Gastroesophageal sphincter (tissue), 4 donors: ENCODE results near the gene CLCNKA. TPM values are rescaled to one million over a fixed set of nuclear protein-coding genes. Genes with fewer than 3 reads are reported as not detected.

Source experiments
- ATAC-seq: fragments of 150-250 bp; one replicate; pipeline ENCODE4 v1.9.1; 2016; ENCODE audit warnings: mild to moderate bottlenecking, moderate library complexity
- H3K27ac ChIP-seq, 4 donors: fragments of 200-600 bp; sonication (generic) in 3 of 4; 1 replicate in 3 of 4; 2 replicates in 1 of 4; pipeline ENCODE4 v1.5.1; 2016 to 2019
- H3K27me3 ChIP-seq: fragments of 200-600 bp; sonication (generic); one replicate; pipeline ENCODE4 v1.5.1; 2019
- H3K36me3 ChIP-seq, 2 donors: fragments of 200-600 bp; sonication (generic); one replicate each; pipeline ENCODE4 v1.5.1; 2019; ENCODE audit warnings: control low read depth in 1 of 2
- H3K4me1 ChIP-seq, 3 donors: fragments of 200-600 bp; sonication (generic); 1 replicate in 2 of 3; 2 replicates in 1 of 3; pipeline ENCODE4 v1.5.1; 2016 to 2019; ENCODE audit warnings: control low read depth in 2 of 3
- H3K4me3 ChIP-seq, 2 donors: fragments of 200-600 bp; sonication (generic); one replicate each; pipeline ENCODE4 v1.5.1; 2019; ENCODE audit warnings: mild to moderate bottlenecking in 1 of 2, moderate library complexity in 1 of 2
- H3K9me3 ChIP-seq, 3 donors: fragments of 200-600 bp; sonication (generic); one replicate each; pipeline ENCODE4 v1.5.1; 2017 to 2019; ENCODE audit warnings: control low read depth in 2 of 3
- EP300 ChIP-seq: sonication (generic); formaldehyde crosslinking; IDR thresholded peaks from one replicate; pipeline ENCODE4 v1.6.1; 2017; ENCODE audit warnings: antibody characterized with exemption, mild to moderate bottlenecking
- POLR2A ChIP-seq, 2 donors: fragments of 450-650 bp; IDR thresholded peaks; one replicate each; pipeline ENCODE4 v1.6.1; 2017; ENCODE audit warnings: antibody characterized with exemption in 2 of 2, mild to moderate bottlenecking in 2 of 2, moderate library complexity in 1 of 2
- POLR2AphosphoS5 ChIP-seq: sonication (generic); formaldehyde crosslinking; IDR thresholded peaks from one replicate; pipeline ENCODE4 v1.6.1; 2017; ENCODE audit warnings: antibody characterized with exemption
- WGBS, 2 donors: methylation state at CpG; one replicate each; pipeline ENCODE4 v1.1.5; 2018; ENCODE audit warnings: low coverage in 1 of 2; 5-methylcytosine and 5-hydroxymethylcytosine counted together
- total RNA-seq, 4 donors: library from RNA; depleted of rRNA; stranded (reverse); fragments of >200 nt; gene quantifications; one replicate each; pipeline ENCODE4 v1.1.0, GENCODE V29; 2016
- TF ChIP-seq, protein P1 (sequence below), 4 experiments: fragments of 200-600 bp in 2 of 4; fragments of 450-650 bp in 2 of 4; sonication (generic) in 1 of 4; IDR thresholded peaks; one replicate each; pipeline ENCODE4 v1.5.1; 2017 to 2019; ENCODE audit warnings: antibody characterized with exemption in 4 of 4, mild to moderate bottlenecking in 2 of 4, moderate library complexity in 2 of 4

The CLCNKA gene
- total RNA-seq, 4 donors from 2014 or later = 0.08 to 3.0 (median 0.20) TPM; not detected in 1

- Histone ChIP-seq H3K27me3 (no peaks in the 10 kb centered on the region), H3K4me3 (peak overlapping the region; percentile 8 to 53), H3K9me3 (no peaks in the 10 kb centered on the region), H3K4me1 (peaks cover 0 to 65% (median 17%) of the 10 kb centered on the region in 3 donors), H3K36me3 (no peaks in the 10 kb centered on the region), H3K27ac (peak overlapping the region; percentile 86 to 95 (median 92))
- no CpG with 5 or more reads among the region's 36 CpGs for WGBS, 2 donors
- peak; percentile 54 for ATAC-seq
- TF ChIP-seq POLR2A (IDR thresholded peaks at IDR 0.05) = peak in 1 of 2 donors; percentile 5
- peak; percentile 67 for TF ChIP-seq POLR2AphosphoS5
- TF ChIP-seq EP300 = no peak
- TF ChIP-seq, protein P1, sequence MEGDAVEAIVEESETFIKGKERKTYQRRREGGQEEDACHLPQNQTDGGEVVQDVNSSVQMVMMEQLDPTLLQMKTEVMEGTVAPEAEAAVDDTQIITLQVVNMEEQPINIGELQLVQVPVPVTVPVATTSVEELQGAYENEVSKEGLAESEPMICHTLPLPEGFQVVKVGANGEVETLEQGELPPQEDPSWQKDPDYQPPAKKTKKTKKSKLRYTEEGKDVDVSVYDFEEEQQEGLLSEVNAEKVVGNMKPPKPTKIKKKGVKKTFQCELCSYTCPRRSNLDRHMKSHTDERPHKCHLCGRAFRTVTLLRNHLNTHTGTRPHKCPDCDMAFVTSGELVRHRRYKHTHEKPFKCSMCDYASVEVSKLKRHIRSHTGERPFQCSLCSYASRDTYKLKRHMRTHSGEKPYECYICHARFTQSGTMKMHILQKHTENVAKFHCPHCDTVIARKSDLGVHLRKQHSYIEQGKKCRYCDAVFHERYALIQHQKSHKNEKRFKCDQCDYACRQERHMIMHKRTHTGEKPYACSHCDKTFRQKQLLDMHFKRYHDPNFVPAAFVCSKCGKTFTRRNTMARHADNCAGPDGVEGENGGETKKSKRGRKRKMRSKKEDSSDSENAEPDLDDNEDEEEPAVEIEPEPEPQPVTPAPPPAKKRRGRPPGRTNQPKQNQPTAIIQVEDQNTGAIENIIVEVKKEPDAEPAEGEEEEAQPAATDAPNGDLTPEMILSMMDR (IDR thresholded peaks at IDR 0.05) = peak in 1 of 4 experiments; percentile 4
Measured at GRCh38 chr1:16012590-16013219, 9.1 kb upstream of the CLCNKA start.

DNA sequence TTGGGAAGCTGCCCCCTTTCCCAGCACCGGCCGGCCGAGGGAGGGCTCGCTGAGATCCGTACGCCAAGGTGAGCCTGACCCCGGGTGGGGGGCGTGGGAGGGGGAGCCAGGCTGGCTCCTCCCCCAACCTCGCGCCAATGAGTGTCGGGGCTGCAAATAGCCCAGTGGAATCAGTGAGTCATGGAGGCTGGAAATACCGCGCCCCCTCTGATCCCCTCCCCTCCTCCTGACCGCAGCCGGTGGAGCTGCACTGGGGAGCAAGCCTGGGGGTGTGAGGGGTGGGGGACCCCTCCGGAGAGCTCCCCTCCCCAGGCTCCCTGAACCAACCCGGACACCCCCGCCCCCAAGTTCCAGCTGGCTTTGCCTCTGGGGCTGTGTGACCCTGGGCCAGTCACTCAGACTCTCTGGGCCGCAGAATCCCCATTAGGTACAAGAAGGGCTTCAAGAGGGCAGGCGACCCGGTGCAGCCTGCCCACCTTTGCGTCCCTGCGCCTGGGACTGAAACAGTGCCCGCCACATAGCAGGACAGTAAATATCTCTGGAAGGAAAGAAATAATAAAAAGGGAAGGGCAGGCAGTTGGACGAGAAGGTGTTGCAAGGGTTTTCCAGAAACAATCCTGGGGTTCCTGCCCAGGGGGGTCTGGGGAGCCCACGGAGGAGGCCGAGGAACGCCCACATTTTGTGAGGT is 8.5 kb upstream of the CLCNKA start:
- H3K4me3 ChIP-seq = peak overlapping the region; percentile 8 to 53
- peak; percentile 50 for ATAC-seq
- WGBS, 2 donors = 21 to 24% methylated on average over 4 of the region's 28 CpGs

GRCh38 chr1:16013908-16014258 is 8.0 kb upstream of the CLCNKA start:
- ATAC-seq = no peak
- WGBS, 2 donors = 20% methylated on average over 1 of the region's 4 CpGs; no CpG with 5 or more reads in 1 of the 2 donors
- Histone ChIP-seq H3K27ac (peak overlapping the region; percentile 86 to 95 (median 92)), H3K27me3 (no peaks in the 10 kb centered on the region), H3K36me3 (no peaks in the 10 kb centered on the region), H3K4me1 (peaks cover 7 to 74% (median 27%) of the 10 kb centered on the region in 3 donors), H3K9me3 (no peaks in the 10 kb centered on the region), H3K4me3 (peak overlapping the region in 1 of 2 donors; percentile 53)
- TF ChIP-seq, protein P1 (IDR thresholded peaks at IDR 0.05) = no peak
- TF ChIP-seq POLR2A (IDR thresholded peaks at IDR 0.05) (no peak), POLR2AphosphoS5 (no peak), EP300 (no peak)

More for the DNA sequence above, 8.5 kb upstream of the CLCNKA start:
- H3K36me3 ChIP-seq = no peaks in the 10 kb centered on the region
- no peaks in the 10 kb centered on the region for H3K9me3 ChIP-seq
- no peaks in the 10 kb centered on the region for H3K27me3 ChIP-seq
- peak; percentile 83 for TF ChIP-seq POLR2AphosphoS5
- TF ChIP-seq, protein P1 (IDR thresholded peaks at IDR 0.05) = no peak
- peaks cover 2 to 72% (median 22%) of the 10 kb centered on the region in 3 donors for H3K4me1 ChIP-seq
- peak overlapping the region; percentile 86 to 95 (median 92) for H3K27ac ChIP-seq

DNA sequence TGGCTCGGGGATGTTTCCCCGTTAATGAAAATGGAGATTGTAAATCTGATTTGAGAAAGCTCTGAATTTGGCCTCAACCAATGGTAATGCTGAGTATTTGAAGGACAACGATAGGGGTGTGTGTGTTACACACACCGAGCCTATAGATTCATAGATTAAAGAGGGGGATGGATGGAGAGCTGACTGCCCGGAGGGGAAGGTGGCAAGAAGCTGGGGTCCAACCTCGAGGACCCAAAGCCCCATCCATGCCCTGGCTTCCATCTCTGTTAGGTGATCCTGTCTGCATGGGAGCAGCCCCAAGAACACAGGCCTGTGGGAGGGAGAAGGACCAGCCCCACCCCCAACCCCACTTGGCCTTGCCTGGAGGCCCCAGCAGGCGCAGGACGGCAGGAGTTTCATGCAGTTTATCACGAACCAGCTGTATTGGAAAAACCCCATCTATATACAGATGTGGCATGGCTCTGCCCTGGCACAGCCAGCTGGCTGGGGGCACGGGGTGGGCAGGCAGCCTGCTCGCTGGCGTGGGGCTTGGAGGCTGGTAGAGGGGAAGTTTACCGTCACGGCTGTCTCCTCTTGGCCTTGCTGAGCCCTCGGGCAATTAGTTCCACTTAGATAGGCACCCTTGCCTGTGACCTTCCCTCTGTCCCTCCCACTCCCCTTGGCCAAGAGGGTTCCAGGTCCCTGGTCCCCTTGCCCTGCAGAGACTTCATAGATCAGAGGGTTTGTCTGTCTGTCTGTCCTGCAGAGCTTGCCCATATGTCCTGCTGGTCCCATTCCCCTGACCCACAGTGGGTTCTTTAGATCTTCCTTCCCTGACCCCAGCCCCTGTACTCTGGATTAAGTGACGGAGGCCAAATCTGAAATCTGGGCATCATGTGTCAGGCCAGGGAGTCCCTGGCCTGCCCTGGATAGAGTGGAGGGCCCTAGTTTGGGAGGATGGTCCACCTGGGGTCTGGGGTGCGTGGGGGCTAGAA is 7.0 kb upstream of the CLCNKA start:
- no peaks in the 10 kb centered on the region for H3K36me3 ChIP-seq
- no peak for ATAC-seq
- peaks cover 15 to 78% (median 36%) of the 10 kb centered on the region in 3 donors for H3K4me1 ChIP-seq
- H3K9me3 ChIP-seq = no peaks in the 10 kb centered on the region
- 38 to 43% methylated on average over 5 to 9 of the region's 17 CpGs for WGBS, 2 donors
- peak overlapping the region; percentile 86 to 95 (median 92) for H3K27ac ChIP-seq
- TF ChIP-seq POLR2AphosphoS5 = peak; percentile 37
- TF ChIP-seq EP300 = no peak
- H3K4me3 ChIP-seq = peak overlapping the region; percentile 46 to 66
- no peaks in the 10 kb centered on the region for H3K27me3 ChIP-seq

DNA sequence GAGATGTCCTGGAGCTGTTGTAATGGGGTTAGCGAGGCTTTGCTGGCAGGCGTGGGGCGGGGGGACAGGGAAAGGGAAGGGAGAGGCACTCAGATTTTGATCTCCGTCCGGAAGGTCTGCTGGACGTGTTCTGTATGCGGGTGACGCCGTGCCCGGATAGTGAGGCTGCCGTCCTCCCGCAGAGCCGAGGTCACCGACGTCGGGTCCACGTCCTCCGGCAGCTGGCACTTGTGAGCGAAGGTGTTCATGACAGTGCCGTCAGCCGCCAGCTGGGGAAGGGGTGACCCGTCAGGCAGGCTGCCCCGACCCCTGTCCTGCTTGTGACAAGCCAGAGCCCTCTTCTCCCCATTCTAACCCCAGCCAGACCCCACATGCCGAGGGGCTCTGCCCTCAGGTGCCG is 6.3 kb upstream of the CLCNKA start:
- Histone ChIP-seq H3K4me1 (peaks cover 18 to 85% (median 43%) of the 10 kb centered on the region in 3 donors), H3K27me3 (no peaks in the 10 kb centered on the region), H3K4me3 (peak overlapping the region; percentile 46 to 66), H3K9me3 (no peaks in the 10 kb centered on the region), H3K36me3 (no peaks in the 10 kb centered on the region), H3K27ac (peak overlapping the region; percentile 86 to 95 (median 92))
- 100% methylated on average over 1 of the region's 25 CpGs; no CpG with 5 or more reads in 1 of the 2 donors for WGBS, 2 donors
- no peak for ATAC-seq
- no peak for TF ChIP-seq POLR2A (IDR thresholded peaks at IDR 0.05)
- TF ChIP-seq, protein P1 (IDR thresholded peaks at IDR 0.05) = no peak
